Measurements from ENCODE around the gene SNX20.

Gene SNX20

GRCh38 chr16:50634947-50635346 is 46.2 kb downstream of the SNX20 start:
- no peak for DNase-seq (ENCODE audit: low read depth)

DNA sequence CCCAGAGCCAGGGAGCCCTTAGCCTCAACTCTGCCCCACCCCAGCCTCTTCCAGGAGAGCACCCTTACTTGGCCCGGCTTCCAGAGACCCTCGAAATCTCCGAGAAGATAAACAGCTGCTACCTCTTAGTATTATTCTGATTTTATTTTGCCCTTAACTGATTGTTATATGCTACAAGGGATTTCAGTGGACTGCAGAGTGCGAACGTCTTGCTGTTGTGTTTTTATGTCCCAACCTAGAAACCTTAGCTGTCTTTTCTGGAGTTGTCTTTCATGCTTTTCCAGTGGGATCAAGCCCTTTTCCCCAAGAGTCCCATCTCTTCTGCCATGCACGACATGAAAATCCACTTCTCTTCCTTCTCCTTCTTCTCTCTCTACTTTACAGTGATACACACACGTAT is 47.0 kb downstream of the SNX20 start:
- no peak for DNase-seq (ENCODE audit: low read depth)

GRCh38 chr16:50632927-50633800 is 47.9 kb downstream of the SNX20 start:
- no peak for DNase-seq (ENCODE audit: low read depth)

DNA sequence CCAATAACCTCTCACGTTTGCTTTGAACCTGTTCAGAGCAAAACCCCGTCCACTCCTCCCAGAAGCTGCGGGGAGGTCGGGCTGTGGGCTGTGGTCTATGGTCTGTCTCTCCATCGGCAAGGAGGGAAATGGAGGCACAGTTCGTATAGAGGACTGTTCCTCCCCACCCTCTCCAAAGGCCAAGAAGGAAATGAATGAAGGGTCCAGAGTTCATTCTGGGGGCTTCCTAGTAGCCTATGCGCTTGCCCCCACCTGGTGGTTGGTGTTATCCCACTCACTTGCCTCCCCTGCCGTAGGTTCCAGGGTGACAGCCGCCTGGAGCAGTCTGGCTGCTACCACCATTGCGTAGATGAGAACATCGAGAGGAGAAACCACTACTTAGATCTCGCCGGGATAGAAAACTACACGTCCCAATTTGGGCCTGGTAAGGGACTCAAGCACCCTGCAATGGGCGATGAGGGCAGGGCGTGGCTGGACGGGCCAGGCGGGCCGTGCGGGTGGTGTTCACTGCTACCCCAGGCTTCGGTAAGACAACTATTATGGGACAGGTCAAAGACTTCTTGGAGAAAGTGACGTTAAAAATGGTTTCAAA is 49.0 kb downstream of the SNX20 start:
- no peak for DNase-seq (ENCODE audit: low read depth)

- no peak for DNase-seq (ENCODE audit: low read depth)
These were observed 49.7 kb downstream of the SNX20 start for GRCh38 chr16:50631249-50631984.

DNA sequence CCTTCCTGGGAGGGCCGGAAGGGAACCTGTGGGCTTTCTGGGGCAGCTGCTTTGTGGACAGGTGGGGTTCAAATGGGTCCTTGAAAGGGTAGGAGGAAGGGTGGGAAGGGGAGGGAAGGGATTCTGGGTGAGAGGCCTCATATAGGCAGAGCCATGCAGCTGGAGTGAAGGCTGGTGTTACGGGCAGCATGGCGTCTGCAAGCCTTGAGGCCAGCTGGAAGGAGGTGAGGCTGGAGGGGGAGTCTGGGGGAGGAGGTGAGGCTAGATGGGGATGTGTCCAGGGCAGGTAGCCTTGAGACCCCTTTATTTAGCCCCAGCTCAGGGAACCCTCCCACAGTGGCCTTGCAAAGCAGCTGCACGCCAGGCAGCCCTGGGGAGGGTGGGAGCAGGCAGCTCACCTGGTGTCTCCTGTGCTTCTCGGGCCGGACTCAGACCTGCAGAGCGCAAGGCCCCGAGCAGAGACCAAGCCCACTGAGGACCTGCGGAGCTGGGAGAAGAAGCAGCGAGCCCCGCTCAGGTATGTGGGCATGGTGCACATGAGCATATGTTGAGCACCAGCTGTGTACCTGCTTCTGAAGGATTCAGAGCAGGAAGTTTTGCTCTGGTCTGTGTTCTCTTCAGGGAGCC is 50.6 kb downstream of the SNX20 start:
- DNase-seq (ENCODE audit: low read depth) = no peak

- no peak for DNase-seq (ENCODE audit: low read depth)
These were observed 51.8 kb downstream of the SNX20 start for GRCh38 chr16:50629334-50629733.

GRCh38 chr16:50628156-50628802 is 52.8 kb downstream of the SNX20 start:
- DNase-seq (ENCODE audit: low read depth) = no peak

- DNase-seq (ENCODE audit: low read depth) = no peak
These were observed 53.7 kb downstream of the SNX20 start for GRCh38 chr16:50627419-50627818.

GRCh38 chr16:50626868-50627267 is 54.2 kb downstream of the SNX20 start:
- no peak for DNase-seq (ENCODE audit: low read depth)

GRCh38 chr16:50625374-50625773 is 55.7 kb downstream of the SNX20 start:
- no peak for DNase-seq (ENCODE audit: low read depth)

DNA sequence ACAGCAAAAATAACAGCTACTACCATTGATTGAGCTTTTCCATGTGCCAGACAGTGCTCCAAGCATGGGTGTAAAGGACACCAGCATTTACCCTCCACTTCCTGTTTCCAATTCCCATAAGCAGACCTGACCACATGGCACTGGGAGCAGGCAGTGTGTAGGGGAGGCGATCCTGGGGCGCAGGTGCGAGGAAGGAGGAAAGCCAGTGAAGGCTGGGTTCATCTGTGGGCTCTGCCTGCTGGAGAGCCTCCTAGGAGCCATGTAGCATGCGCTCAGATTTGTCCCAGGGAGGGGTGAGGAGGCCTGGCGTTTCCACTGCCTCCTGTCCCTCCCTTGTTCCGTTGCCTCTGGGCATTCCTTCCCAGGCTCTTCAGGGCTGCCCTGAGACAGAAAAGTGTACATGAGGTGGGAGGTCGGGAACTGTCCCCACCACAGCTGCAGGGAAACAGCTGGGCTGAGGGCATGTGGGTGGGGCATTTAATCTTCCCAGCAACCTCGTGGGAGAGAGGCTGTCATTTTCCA is 56.6 kb downstream of the SNX20 start:
- no peak for DNase-seq (ENCODE audit: low read depth)

- DNase-seq (ENCODE audit: low read depth) = no peak
These were observed 58.3 kb downstream of the SNX20 start for GRCh38 chr16:50622643-50623369.

GRCh38 chr16:50622029-50622428 is 59.1 kb downstream of the SNX20 start:
- DNase-seq (ENCODE audit: low read depth) = no peak
